ENCODE measurements around the gene ZFP36. TPM values are rescaled to one million over a fixed set of nuclear protein-coding genes. Genes with fewer than 3 reads are reported as not detected.

The ZFP36 gene
- total RNA-seq, 2 donors from 2014 or later = 16.1 to 23.4 TPM

DNA sequence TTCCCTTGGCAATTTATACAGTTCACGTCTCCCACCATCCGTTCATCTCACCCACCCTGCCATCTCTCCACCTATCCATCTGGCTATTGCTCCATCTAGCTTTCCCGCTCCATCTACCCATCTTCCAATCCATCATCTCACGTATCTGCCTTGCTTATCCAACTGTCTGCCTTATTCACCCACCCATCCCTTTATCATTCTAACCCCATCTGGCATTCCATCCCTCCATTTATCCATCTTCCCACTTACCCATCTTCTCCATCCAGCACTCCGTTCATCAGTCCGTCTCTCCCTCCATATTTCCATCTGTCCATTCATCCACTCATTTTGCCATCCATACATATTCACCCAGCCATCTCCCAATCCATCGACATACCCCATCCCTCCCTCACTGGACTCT lies 19.1 kb downstream of the ZFP36 start:
- no peak overlapping the region for H3K27ac ChIP-seq (ENCODE audit: low read depth, low read length)
- 96 to 97% methylated on average over 7 of the region's 7 CpGs for WGBS, 2 experiments (ENCODE audit: insufficient coverage in 1 of 2, insufficient read length in 1 of 2)
- H3K4me1 ChIP-seq (ENCODE audit: control insufficient read depth, insufficient read depth, low read length) = peaks cover 6% of the 10 kb centered on the region
- Mint-ChIP-seq H3K9me3 (no peaks in the 10 kb centered on the region), H3K27me3 (ENCODE audit: insufficient read depth) (no peaks in the 10 kb centered on the region), H3K4me1 (peaks cover 10% of the 10 kb centered on the region), H3K4me3 (no peak overlapping the region), H3K36me3 (ENCODE audit: low read depth) (peaks cover 34% of the 10 kb centered on the region), H3K27ac (no peak overlapping the region)
- H3K9me3 ChIP-seq (ENCODE audit: control insufficient read depth, low read length) = no peaks in the 10 kb centered on the region
- TF ChIP-seq, protein P1, sequence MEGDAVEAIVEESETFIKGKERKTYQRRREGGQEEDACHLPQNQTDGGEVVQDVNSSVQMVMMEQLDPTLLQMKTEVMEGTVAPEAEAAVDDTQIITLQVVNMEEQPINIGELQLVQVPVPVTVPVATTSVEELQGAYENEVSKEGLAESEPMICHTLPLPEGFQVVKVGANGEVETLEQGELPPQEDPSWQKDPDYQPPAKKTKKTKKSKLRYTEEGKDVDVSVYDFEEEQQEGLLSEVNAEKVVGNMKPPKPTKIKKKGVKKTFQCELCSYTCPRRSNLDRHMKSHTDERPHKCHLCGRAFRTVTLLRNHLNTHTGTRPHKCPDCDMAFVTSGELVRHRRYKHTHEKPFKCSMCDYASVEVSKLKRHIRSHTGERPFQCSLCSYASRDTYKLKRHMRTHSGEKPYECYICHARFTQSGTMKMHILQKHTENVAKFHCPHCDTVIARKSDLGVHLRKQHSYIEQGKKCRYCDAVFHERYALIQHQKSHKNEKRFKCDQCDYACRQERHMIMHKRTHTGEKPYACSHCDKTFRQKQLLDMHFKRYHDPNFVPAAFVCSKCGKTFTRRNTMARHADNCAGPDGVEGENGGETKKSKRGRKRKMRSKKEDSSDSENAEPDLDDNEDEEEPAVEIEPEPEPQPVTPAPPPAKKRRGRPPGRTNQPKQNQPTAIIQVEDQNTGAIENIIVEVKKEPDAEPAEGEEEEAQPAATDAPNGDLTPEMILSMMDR (conservative IDR thresholded peaks at IDR 0.05) = no peak
- H3K36me3 ChIP-seq (ENCODE audit: control insufficient read depth, insufficient read depth, low read length) = peaks cover 46% of the 10 kb centered on the region
- no peaks in the 10 kb centered on the region for H3K27me3 ChIP-seq (ENCODE audit: control insufficient read depth, insufficient read depth, low read length, poor library complexity, severe bottlenecking)
- no peak overlapping the region for H3K4me3 ChIP-seq (ENCODE audit: low read length)
- no peak for DNase-seq
- no peak overlapping the region for H3K9ac ChIP-seq (ENCODE audit: extremely low read depth, low read length, poor library complexity, severe bottlenecking)

DNA sequence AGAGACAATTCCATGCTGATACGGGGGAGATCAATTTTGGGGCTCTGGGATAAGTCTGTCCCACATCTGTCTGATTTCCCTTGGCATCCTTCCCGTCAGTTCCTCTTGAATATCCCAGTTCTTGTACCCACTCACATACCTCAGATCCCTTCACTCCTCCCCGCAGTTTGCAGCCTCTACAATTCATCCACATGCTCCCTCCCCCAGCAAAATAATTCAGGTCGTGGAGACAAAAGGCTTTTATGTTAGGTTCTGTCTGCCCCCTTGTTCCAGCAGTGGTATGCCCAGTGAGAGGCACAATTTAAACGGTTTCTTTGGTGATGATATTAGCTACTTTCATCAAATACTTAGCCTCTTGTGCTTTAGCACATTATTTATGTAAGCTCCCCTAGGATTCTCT lies 19.5 kb downstream of the ZFP36 start:
- TF ChIP-seq, protein P1 (conservative IDR thresholded peaks at IDR 0.05) = no peak
- H3K9me3 Mint-ChIP-seq = no peaks in the 10 kb centered on the region

DNA sequence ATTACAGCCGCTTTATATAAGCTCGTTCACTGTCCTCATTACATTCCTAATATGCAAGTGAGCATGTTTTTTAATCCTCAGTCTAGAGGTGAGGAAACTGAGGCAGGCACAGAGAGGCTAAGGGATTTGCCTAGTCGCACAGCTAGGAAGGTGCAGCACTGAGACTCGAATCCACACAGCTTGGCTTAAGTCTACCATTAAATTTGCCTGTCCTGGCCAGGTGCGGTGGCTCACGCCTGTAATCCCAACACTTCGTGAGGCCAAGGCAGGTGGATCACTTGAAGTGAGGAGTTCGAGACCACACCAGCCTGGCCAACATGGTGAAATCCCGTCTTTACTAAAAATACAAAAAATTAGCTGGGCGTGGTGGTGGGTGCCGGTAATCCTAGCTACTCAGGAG lies 21.1 kb downstream of the ZFP36 start:
- Mint-ChIP-seq H3K36me3 (ENCODE audit: low read depth) (peaks cover 27% of the 10 kb centered on the region), H3K4me3 (no peak overlapping the region), H3K27me3 (ENCODE audit: insufficient read depth) (no peaks in the 10 kb centered on the region), H3K4me1 (peaks cover 10% of the 10 kb centered on the region), H3K9me3 (no peaks in the 10 kb centered on the region), H3K27ac (peak overlapping the region; percentile 97)
- Histone ChIP-seq H3K9ac (ENCODE audit: extremely low read depth, low read length, poor library complexity, severe bottlenecking) (no peak overlapping the region), H3K9me3 (ENCODE audit: control insufficient read depth, low read length) (no peaks in the 10 kb centered on the region), H3K27me3 (ENCODE audit: control insufficient read depth, insufficient read depth, low read length, poor library complexity, severe bottlenecking) (no peaks in the 10 kb centered on the region), H3K27ac (ENCODE audit: low read depth, low read length) (peak overlapping the region; percentile 95), H3K4me1 (ENCODE audit: control insufficient read depth, insufficient read depth, low read length) (peaks cover 6% of the 10 kb centered on the region), H3K4me3 (ENCODE audit: low read length) (no peak overlapping the region), H3K36me3 (ENCODE audit: control insufficient read depth, insufficient read depth, low read length) (peaks cover 38% of the 10 kb centered on the region)
- no peak for DNase-seq
- WGBS, 2 experiments (ENCODE audit: insufficient coverage in 1 of 2, insufficient read length in 1 of 2) = 94 to 96% methylated on average over 11 of the region's 11 CpGs
- TF ChIP-seq, protein P1 (conservative IDR thresholded peaks at IDR 0.05) = no peak

More for the DNA sequence above, 19.5 kb downstream of the ZFP36 start:
- H3K9ac ChIP-seq (ENCODE audit: extremely low read depth, low read length, poor library complexity, severe bottlenecking) = no peak overlapping the region
- H3K27me3 Mint-ChIP-seq (ENCODE audit: insufficient read depth) = no peaks in the 10 kb centered on the region
- H3K27ac ChIP-seq (ENCODE audit: low read depth, low read length) = peak overlapping the region; percentile 9
- peak; percentile 42 for DNase-seq
- peaks cover 6% of the 10 kb centered on the region for H3K4me1 ChIP-seq (ENCODE audit: control insufficient read depth, insufficient read depth, low read length)
- no peaks in the 10 kb centered on the region for H3K9me3 ChIP-seq (ENCODE audit: control insufficient read depth, low read length)
- WGBS, 2 experiments (ENCODE audit: insufficient coverage in 1 of 2, insufficient read length in 1 of 2) = 82 to 86% methylated on average over 5 of the region's 5 CpGs
- peaks cover 10% of the 10 kb centered on the region for H3K4me1 Mint-ChIP-seq
- H3K36me3 ChIP-seq (ENCODE audit: control insufficient read depth, insufficient read depth, low read length) = peaks cover 42% of the 10 kb centered on the region
- H3K27ac Mint-ChIP-seq = no peak overlapping the region
- no peak overlapping the region for H3K4me3 ChIP-seq (ENCODE audit: low read length)
- H3K27me3 ChIP-seq (ENCODE audit: control insufficient read depth, insufficient read depth, low read length, poor library complexity, severe bottlenecking) = no peaks in the 10 kb centered on the region
- H3K4me3 Mint-ChIP-seq = no peak overlapping the region
- H3K36me3 Mint-ChIP-seq (ENCODE audit: low read depth) = peaks cover 30% of the 10 kb centered on the region

Measured in endodermal cell (in vitro differentiated cells).